IMR-90 (cell line): ENCODE results near the gene TMEM181. TPM values are rescaled to one million over a fixed set of nuclear protein-coding genes. Genes with fewer than 3 reads are reported as not detected.

ENCODE experiments used
- ATAC-seq: fragments of 200-7000 bp; cut with Tn5 transposase; 2 replicates; pipeline ENCODE4 v1.9.1; 2020; ENCODE audit warnings: low read depth, mild to moderate bottlenecking, moderate library complexity
- BruUV-seq: library from RNA; stranded (reverse); fragments of 400-500 nt; replicated peaks from 2 replicates; lab custom pipeline; 2021; lab: Mats Ljungman, UMichigan
- CTCF ChIA-PET: fragments of 300-600 bp; formaldehyde crosslinking; extraction: SDS; loops from one replicate; lab custom pipeline; 2021; ENCODE audit warnings: antibody characterized with exemption; lab: Yijun Ruan, JAX
- POLR2A ChIA-PET: fragments of 300-600 bp; sonication (Branson Sonifier 250); formaldehyde crosslinking; loops from one replicate; lab custom pipeline; 2022; ENCODE audit warnings: antibody characterized with exemption; ENCODE audit not compliant: unreplicated experiment; lab: Charles Lee
- DNase-seq: peaks from one replicate; pipeline ENCODE4 v3.0.0; 2013
- H2AFZ ChIP-seq: replicated peaks from 2 replicates; pipeline ENCODE3; 2013; ENCODE audit warnings: low read length, mild to moderate bottlenecking; ENCODE audit not compliant: poor library complexity
- H2AK5ac ChIP-seq: 2 replicates; pipeline ENCODE4 v1.6.1; 2013; ENCODE audit warnings: low read depth, low read length, inconsistent platforms
- H2AK9ac ChIP-seq: replicated peaks from 2 replicates; pipeline ENCODE3; 2013; ENCODE audit warnings: mild to moderate bottlenecking, low read depth, low read length, moderate library complexity; ENCODE audit not compliant: poor library complexity
- H2BK120ac ChIP-seq: 2 replicates; pipeline ENCODE4 v1.6.1; 2013; ENCODE audit warnings: low read depth, low read length, inconsistent platforms
- H2BK15ac ChIP-seq: 3 replicates; pipeline ENCODE4 v1.6.1; 2013; ENCODE audit warnings: low read depth, low read length, inconsistent platforms
- H2BK20ac ChIP-seq: 2 replicates; pipeline ENCODE4 v1.6.1; 2013; ENCODE audit warnings: low read depth, mild to moderate bottlenecking, inconsistent platforms, low read length, moderate library complexity
- H2BK5ac ChIP-seq: 2 replicates; pipeline ENCODE4 v1.6.1; 2013; ENCODE audit warnings: mild to moderate bottlenecking, low read depth, low read length, inconsistent platforms; ENCODE audit not compliant: poor library complexity, severe bottlenecking
- H3K14ac ChIP-seq: replicated peaks from 2 replicates; pipeline ENCODE4 v1.6.1; 2013; ENCODE audit warnings: low read depth, low read length, inconsistent platforms
- H3K18ac ChIP-seq: 2 replicates; pipeline ENCODE4 v1.6.1; 2013; ENCODE audit warnings: low read depth, low read length, control low read depth
- H3K23ac ChIP-seq: 2 replicates; pipeline ENCODE4 v1.6.1; 2013; ENCODE audit warnings: low read depth, low read length, inconsistent platforms
- H3K27ac ChIP-seq: 2 replicates; pipeline ENCODE4 v1.5.1; 2013; ENCODE audit warnings: mild to moderate bottlenecking, control low read depth, low read length; ENCODE audit not compliant: insufficient read depth
- H3K27me3 ChIP-seq: 2 replicates; pipeline ENCODE4 v1.6.1; 2013; ENCODE audit warnings: low read length; ENCODE audit not compliant: control insufficient read depth, insufficient read depth
- H3K36me3 ChIP-seq: 2 replicates; pipeline ENCODE4 v1.6.1; 2013; ENCODE audit warnings: low read length, mixed read lengths; ENCODE audit not compliant: control insufficient read depth, insufficient read depth
- H3K4ac ChIP-seq: 2 replicates; pipeline ENCODE4 v1.6.1; 2013; ENCODE audit warnings: low read depth, low read length, inconsistent platforms
- H3K4me1 ChIP-seq: 2 replicates; pipeline ENCODE4 v1.6.1; 2013; ENCODE audit warnings: low read length, mixed read lengths; ENCODE audit not compliant: control insufficient read depth, insufficient read depth
- H3K4me2 ChIP-seq: 2 replicates; pipeline ENCODE4 v1.6.1; 2013; ENCODE audit warnings: low read depth, mild to moderate bottlenecking, control low read depth, low read length, moderate library complexity
- H3K4me3 ChIP-seq: 2 replicates; pipeline ENCODE4 v1.5.1; 2013; ENCODE audit warnings: low read depth, mild to moderate bottlenecking, control low read depth, low read length, moderate library complexity; ENCODE audit not compliant: insufficient read depth
- H3K56ac ChIP-seq: 2 replicates; pipeline ENCODE4 v1.6.1; 2013; ENCODE audit warnings: low read length, inconsistent platforms; ENCODE audit not compliant: insufficient read depth; ENCODE audit errors: extremely low read depth
- H3K79me1 ChIP-seq, 2 experiments: 2 replicates each; pipeline ENCODE4 v1.6.1; 2013; ENCODE audit warnings: low read length in 2 of 2, inconsistent platforms in 1 of 2, low read depth in 1 of 2
- H3K9ac ChIP-seq: 2 replicates; pipeline ENCODE4 v1.6.1; 2013; ENCODE audit warnings: low read depth, low read length, control low read depth
- H3K9me1 ChIP-seq: 2 replicates; pipeline ENCODE4 v1.6.1; 2013; ENCODE audit warnings: low read length, inconsistent platforms; ENCODE audit not compliant: insufficient read depth
- H3K9me3 ChIP-seq: 2 replicates; pipeline ENCODE4 v1.6.1; 2013; ENCODE audit warnings: low read length; ENCODE audit not compliant: control insufficient read depth, insufficient read depth
- H4K20me1 ChIP-seq: 2 replicates; pipeline ENCODE4 v1.6.1; 2013; ENCODE audit warnings: low read length, inconsistent platforms; ENCODE audit not compliant: insufficient read depth
- H4K5ac ChIP-seq: 2 replicates; pipeline ENCODE4 v1.6.1; 2013; ENCODE audit warnings: mild to moderate bottlenecking, low read depth, low read length, control low read depth
- H4K8ac ChIP-seq, 2 experiments: 2 replicates each; pipeline ENCODE4 v1.6.1; 2013; ENCODE audit warnings: low read depth in 2 of 2, low read length in 2 of 2, control low read depth in 1 of 2, inconsistent platforms in 1 of 2
- H4K91ac ChIP-seq: 2 replicates; pipeline ENCODE4 v1.6.1; 2013; ENCODE audit warnings: low read depth, low read length, inconsistent platforms; ENCODE audit not compliant: insufficient read depth
- CHD1 ChIP-seq: IDR thresholded peaks from 2 replicates; pipeline ENCODE4 v1.6.1; 2012; ENCODE audit warnings: low read depth, low read length, improper control_type of control experiment
- FOS ChIP-seq: fragments of 150-350 bp; IDR thresholded peaks from 2 replicates; pipeline ENCODE4 v1.6.1; 2016; ENCODE audit warnings: low read depth, low read length
- MAFK ChIP-seq: IDR thresholded peaks from 2 replicates; pipeline ENCODE4 v1.6.1; 2012; ENCODE audit warnings: low read depth, low read length, improper control_type of control experiment
- MAZ ChIP-seq: IDR thresholded peaks from 2 replicates; pipeline ENCODE4 v1.6.1; 2012; ENCODE audit warnings: low read depth, mild to moderate bottlenecking, low read length, improper control_type of control experiment, moderate library complexity, borderline replicate concordance
- MXI1 ChIP-seq: IDR thresholded peaks from 2 replicates; pipeline ENCODE4 v1.6.1; 2012; ENCODE audit warnings: low read depth, mild to moderate bottlenecking, low read length, moderate library complexity, borderline replicate concordance
- NFE2L2 ChIP-seq: fragments of 150-350 bp; IDR thresholded peaks from 2 replicates; pipeline ENCODE4 v1.6.1; 2016; ENCODE audit warnings: low read depth, mild to moderate bottlenecking, low read length
- POLR2A ChIP-seq: IDR thresholded peaks from 2 replicates; pipeline ENCODE4 v1.6.1; 2012; ENCODE audit warnings: mild to moderate bottlenecking, low read depth, low read length
- RAD21 ChIP-seq: IDR thresholded peaks from 2 replicates; pipeline ENCODE4 v1.6.1; 2012; ENCODE audit warnings: low read length, improper control_type of control experiment
- SMC3 ChIP-seq: fragments of 150-350 bp; IDR thresholded peaks from 2 replicates; pipeline ENCODE4 v1.6.1; 2016; ENCODE audit warnings: low read depth, mild to moderate bottlenecking, antibody characterized with exemption, low read length, moderate library complexity
- WGBS, 2 experiments: methylation state at CpG; one replicate each; pipeline versions ENCODE4 v1.1.5 to v1.1.7; 2013; ENCODE audit warnings: missing lambda C conversion rate in 2 of 2; ENCODE audit not compliant: insufficient read length in 1 of 2; ENCODE audit errors: extremely low coverage in 2 of 2; 5-methylcytosine and 5-hydroxymethylcytosine counted together
- dilution Hi-C: fragments of 300-500 bp; cut with HindIII; formaldehyde crosslinking; loops from one replicate; pipeline ENCODE4 v1.14.3; 2018; ENCODE audit warnings: low sequenced_read_pairs; ENCODE audit not compliant: unreplicated experiment
- in situ Hi-C: fragments of 300-500 bp; cut with MboI; formaldehyde crosslinking; loops from 3 replicates; pipeline ENCODE4 v1.14.3; 2019; ENCODE audit warnings: low sequenced_read_pairs, inconsistent platforms, mixed read lengths
- intact Hi-C: fragments of 100-400 bp; cut with micrococcal nuclease; formaldehyde crosslinking; loops from 2 replicates; pipeline ENCODE4 v1.10.0; 2022
- polyA plus RNA-seq, 3 experiments: library from polyadenylated mRNA; depleted of rRNA; stranded (reverse); fragments of >200 nt; gene quantifications; 2 replicates each; pipeline ENCODE4 v1.2.3, GENCODE V29; 2012; ENCODE audit warnings: low replicate concordance in 1 of 3
- total RNA-seq: library from RNA; depleted of rRNA; stranded (reverse); fragments of >200 nt; gene quantifications from 2 replicates; pipeline ENCODE4 v1.2.3, GENCODE V29; 2012

TMEM181 gene
- total and polyA plus RNA-seq, 2 of the 4 experiments (the other 2 are of a cell fraction), result 22.8 to 27.8 TPM

DNA sequence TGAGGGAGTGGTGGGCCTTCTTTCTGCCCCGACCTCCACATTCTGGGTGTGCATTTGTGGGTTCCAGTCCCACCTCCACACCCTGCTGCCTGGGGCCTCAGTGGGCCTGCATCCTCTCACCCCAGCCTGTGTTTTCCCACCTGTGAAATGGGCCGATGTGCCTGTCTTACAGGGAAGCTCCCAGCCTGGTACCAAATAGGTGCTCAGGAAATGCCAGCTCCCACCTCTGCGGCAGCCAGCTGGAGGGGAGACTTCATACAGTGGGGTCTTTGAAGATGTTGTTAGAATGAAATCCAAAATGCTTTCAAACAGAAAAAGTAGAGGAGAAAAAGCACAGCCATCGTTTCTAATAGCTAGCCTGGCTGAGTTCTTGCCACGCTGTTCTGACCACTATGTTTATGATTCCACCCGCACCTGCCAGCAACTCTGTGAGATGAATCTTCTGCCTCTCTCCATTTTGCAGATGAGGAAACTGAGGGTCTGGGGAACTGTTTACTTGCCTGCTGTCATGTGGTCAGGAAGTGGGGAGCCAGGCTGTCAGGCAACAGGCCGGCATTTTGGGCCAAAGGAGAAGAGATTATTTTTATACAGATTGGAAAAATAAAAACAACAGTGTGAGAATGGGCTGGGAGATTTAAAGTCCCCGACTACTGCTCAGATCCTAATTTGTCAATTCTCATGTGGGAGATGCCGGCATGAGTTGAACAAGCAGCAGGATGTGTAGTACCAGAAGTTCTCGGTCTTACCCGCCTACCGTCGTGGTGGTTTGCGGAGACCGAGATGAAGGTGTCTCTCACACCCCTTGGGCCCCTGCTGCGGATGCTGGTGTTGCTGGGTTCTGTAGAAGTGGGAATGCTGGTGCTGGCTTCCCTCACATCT lies 4.6 kb downstream of the TMEM181 start:
- WGBS, 2 experiments, result 95% methylated on average over 6 of the region's 16 CpGs; no CpG with 5 or more reads in 1 of the 2 experiments
- Histone ChIP-seq H3K23ac (no peak overlapping the region), H2AK9ac (no peak overlapping the region), H2BK120ac (no peak overlapping the region), H2AK5ac (no peak overlapping the region), H3K4ac (no peak overlapping the region), H3K9ac (no peak overlapping the region), H3K9me1 (peaks cover 39% of the 10 kb centered on the region), H3K14ac (no peak overlapping the region), H3K4me3 (no peak overlapping the region), H2AFZ (no peak overlapping the region), H4K20me1 (peaks cover 83% of the 10 kb centered on the region), H4K5ac (no peak overlapping the region), H3K4me2 (no peak overlapping the region), H3K27ac (no peak overlapping the region), H3K9me3 (no peaks in the 10 kb centered on the region), H3K79me1 (peaks cover 25 to 85% of the 10 kb centered on the region in 2 experiments), H4K8ac (no peak overlapping the region), H4K91ac (no peak overlapping the region), H3K36me3 (no peaks in the 10 kb centered on the region), H2BK5ac (no peak overlapping the region), H2BK15ac (no peak overlapping the region), H3K18ac (no peak overlapping the region), H3K56ac (no peak overlapping the region), H3K27me3 (no peaks in the 10 kb centered on the region), H3K4me1 (peaks cover 12% of the 10 kb centered on the region), H2BK20ac (no peak overlapping the region)
- no TSS peak for BruUV-seq
- dilution Hi-C loops (no loop called here), intact Hi-C loops (no loop called here), in situ Hi-C loops (no loop called here)
- DNase-seq (no peak), ATAC-seq (no peak)
- POLR2A ChIA-PET, result no interaction called here
- CTCF ChIA-PET, result no interaction called here
- TF ChIP-seq FOS (no peak), RAD21 (no peak), MAZ (no peak), MXI1 (no peak), CHD1 (no peak), NFE2L2 (no peak), POLR2A (no peak), MAFK (no peak), SMC3 (no peak)
